AG08396 (cell line): ENCODE results near the gene DOC2B.
"Not testable (repeated sequence)": the region's sequence is repeated elsewhere in the genome, so short reads cannot be mapped to it uniquely, and the experiment has no call there.

Experiments used
- DNase-seq: peaks from one replicate; pipeline ENCODE4 v3.0.0; 2012; ENCODE audit warnings: low spot score, mixed read lengths

DOC2B gene

DNA sequence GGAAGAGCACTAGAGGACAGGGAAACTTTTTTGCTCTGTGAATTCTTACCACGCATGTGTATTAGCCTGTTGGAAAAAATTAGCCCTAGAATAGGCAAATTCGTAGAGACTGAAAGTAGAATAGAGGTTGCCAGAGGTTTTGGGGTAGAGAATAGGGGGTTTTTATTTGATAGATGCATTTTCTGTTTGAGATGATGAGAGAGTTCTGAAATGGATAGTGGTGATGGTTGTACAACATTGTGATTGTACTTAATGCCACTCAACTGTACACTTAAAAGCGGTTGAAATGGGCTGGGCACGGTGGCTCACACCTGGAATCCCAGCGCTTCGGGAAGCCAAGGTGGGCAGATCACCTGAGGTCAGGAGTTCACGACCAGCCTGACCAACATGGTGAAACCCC, 8.0 kb upstream of the DOC2B start:
- no peak for DNase-seq

DNA sequence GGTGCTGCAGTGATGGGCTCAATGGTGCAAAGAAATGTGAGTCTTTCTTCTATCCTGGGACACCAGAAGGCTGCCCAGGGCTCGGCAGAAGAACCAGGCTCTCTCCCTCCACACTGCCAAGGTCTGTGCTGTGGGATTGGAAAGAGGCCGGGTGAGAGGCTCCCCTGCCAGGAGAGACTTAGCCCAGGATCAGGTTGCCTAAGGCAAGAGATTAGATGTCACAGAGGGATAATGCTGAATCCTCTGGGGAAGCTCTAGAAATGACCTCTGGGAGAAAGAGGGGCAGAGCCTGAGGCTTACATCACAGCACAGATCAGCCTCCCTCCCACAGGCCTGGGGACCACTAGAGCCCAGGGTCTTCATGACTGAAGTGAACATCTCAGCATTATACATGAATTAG, 5.7 kb upstream of the DOC2B start:
- DNase-seq: no peak

DNA sequence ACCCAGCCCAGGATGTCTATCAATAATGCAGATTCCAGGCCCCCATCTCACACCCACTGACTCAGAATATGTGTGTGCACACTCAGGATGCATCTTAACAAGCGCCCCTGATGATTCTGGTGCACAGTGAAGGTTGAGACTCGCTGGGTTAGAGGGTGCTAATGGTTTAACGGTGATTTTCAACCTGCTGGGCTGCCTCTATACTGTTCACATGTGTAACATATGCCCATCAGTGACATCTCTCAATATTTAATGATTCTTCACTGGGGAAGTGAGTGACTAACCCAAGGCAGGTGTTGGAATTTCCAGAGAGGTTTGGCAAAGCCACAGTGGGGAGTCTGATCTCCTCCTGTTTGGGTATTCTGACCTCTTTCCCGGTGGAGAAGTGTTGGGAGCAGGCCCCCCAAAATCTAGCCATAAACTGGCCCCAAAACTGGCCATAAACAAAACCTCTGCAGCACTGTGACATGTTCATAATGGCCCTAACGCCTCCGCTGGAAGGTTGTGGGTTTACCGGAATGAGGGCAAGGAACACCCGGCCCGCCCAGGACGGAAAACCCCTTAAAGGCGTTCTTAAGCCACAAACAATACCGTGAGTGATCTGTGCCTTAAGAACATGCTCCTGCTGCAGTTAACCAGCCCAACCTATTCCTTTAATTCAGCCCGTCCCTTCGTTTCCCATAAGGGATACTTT, 4.1 kb upstream of the DOC2B start:
- no peak for DNase-seq

DNA sequence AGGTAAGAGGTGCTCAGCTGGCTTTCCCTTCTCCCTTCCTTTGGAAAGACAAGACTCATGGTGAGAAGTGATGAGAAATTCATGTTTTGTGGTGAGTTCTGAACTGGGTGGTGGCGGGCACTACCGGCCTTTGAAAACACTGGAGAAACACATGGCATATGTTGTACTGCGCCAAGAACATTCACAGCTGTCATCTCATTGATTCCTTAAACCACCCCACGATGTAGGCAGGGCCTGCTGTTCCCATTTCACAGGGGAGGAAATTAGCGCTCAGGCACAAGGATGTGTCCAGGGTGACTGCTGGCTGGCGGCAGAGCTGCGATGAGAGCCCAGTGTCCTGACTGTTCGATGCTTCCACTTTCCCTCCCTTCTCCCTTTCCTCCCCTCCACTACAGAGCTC, 1.6 kb upstream of the DOC2B start:
- no peak for DNase-seq

DNA sequence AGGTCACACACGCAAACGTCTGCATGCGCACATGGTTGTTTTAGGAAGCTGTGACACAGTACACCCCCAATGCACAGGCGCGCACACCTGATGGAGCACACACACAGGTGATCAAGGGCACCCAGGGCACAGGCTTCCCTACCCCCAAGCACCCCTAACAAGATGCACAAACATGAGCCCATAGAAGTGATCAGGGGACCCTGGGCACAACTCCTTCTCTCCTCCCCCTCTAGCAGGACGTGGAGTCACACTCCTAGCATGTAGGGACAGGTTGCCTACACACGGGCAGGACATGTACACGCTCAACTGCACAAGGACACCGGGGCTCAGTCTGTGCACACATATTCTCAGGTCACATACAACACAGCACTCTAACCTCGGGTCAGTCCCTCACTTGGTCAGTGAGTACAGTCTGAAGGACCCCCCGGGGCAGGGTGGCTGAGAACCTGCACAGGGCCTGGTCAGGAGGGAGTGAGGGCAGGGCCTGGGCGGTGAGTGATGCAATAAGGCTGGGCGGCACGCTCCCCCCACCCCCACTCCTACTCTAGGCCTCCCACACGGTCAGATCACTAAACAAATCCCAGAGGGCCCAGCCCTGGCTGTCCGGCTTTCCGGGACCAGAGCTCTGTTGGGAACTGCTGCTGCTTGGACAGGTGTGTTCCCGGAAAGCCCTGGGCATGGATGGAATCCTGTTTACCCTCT, 751 bp upstream of the DOC2B start:
- no peak for DNase-seq

DNA sequence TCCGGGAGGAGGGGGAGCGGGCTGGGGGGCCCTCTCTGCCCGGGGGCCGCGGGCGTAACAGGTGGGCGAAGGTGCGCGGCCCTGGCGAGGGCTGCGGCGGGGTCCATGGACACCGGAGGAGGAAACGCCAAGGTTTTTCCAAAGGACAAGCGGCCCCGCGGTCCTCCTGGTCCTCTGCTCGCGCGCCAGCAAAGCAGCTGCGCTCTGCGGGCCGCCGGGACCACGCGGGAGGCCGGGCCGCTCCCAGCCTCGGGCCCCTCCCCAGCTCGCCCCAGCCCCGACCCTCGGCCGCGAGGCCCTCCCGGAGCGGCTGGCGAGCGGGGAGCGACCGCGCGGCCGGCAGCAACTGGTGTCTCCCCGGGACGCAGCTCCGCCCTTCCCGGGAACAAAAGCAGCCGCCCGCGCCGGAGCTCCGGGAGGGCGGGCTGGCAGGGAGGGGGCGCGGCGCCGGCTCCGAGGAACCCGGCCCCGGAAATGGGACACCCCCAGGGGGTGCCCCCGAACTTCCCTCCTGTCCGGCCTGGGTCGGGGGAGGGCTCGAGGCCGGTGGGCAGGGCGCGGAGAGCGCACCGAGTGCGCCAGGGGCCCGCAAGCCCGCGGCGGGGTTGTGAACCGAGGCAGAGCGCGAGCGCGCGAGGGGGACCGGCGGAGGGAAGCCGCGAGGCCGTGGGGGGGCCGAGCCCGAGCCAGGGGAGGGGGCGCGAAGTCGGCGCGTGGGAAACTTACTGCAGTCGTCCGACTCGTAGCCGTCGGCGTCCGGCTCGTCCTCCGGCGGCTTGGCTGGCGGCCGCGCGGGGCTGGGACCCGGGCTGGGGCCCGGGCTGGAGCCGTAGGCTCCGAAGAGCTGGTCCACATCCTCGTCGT, 837 bp downstream of the DOC2B start:
- no peak for DNase-seq

DNA sequence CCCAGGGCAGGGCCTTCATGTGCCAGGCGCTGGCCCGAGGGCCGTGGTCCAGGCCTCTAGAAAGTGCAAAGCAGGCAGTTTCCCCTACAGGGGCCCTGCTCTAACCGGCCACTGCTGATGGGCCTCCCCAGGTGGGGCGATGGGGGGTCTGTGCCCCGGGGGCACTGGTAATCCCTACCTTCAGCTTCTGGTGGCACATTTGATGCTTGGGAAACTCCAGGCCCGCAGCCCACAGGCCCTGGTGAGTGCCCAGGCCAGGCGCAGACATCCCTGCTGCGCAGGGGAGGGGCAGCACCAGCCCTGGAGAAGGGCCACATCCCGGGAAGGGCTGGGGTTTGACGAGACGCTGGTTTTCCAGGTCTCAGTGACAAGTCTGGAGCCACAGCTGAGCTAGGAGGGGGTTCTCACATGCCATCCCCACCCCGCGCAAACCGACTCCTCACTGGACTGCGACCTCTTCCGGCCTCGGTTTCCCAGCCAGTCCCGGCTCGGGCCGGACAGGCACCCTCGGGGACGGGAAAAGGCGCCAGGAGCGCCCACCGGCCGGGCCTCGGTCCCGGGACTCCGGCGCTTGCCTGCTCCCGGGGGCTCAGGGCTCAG, 1.6 kb downstream of the DOC2B start:
- no peak for DNase-seq

DNA sequence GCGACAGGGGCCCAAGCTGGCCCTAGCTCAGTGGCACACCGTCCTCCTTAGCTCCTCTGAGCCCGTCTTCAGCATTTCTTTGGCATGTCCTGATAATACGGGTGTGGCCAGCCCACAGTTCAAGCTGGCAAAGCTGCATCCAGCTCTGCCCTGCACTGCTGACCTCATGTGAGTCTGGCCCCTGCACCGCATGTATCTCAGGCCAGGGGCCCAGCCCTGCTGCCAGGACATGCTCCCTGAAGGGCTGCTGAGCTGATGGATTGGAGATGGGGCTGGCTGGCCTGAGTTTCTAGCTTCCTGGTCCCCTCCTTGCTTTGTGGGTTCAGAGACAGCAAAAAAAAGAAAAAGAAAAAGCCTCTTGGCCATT, 2.4 kb downstream of the DOC2B start:
- no peak for DNase-seq

DNA sequence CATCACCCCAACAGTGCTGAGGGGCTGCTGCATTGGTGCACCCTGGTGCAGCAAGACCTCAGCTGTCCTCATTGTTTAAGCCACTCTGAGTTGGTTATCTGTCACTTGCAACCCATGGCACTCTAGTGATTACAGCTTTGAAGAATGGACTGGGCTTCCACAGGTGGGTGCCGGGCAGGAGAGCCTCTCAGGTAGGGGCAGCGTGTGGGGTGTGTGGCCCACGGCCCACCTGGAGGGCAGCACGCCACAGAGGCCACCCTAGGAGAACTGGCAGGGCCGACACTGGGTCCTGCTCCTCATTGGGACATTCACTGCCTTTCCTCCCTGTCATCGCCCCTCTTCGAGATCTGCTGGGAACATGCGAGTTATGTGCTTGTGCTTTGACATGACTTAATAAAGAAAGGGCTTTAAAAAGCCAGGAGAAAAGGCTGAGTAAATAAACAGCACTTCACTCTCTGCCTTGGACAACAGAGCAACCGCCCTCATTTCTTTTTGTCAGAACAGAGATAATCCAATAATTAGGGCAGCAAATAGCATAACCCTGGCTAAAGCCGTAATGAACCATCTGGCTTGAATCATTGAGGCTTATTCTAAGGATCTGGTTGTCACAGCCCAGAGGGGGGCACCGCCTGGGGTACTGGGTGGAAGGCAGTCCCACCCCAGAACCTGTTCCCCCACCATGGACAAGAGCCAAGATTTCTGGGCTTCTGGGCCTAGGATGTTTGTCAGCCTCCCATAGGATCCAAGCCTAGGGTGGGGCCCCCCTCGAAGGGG, 3.0 kb downstream of the DOC2B start:
- DNase-seq: no peak

DNA sequence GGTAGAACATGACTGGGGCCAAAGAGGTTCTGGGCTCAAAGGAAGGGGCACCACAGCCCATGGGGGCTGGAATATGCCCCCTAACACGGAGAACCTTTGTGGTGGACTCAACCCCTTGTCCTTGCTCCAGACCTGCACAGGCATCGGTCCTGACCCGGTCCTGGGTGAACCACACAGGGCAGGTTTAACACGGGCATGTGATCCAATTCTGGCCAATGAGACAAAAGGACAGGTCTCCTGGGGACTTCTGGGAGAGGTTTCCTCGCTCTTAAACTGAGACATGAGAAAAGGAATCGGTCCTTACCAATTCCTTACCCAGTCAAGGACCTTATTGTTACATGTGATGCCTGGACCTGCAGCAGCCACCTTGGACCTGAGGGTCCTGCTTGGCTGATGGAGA, 3.7 kb downstream of the DOC2B start:
- DNase-seq: no peak

DNA sequence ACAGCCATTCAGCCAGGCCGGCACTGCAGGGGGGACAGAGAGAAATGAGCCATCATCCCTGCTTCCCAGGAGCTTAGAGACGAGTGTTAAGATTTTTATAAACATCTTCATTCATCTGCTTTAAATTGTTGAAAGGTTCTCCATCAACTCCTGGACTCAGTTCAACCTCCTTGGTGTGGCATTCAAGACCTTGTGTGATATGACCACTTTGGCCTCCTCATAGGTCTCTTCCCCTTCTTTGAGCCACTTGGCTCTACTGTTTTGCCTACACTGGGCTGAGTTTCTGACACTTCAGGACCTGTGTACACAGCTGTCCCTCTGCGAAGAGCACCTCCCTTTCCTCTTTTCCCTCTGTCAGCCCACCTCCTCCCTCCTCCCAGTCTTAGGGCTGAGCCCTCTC, 4.3 kb downstream of the DOC2B start:
- DNase-seq: no peak

DNA sequence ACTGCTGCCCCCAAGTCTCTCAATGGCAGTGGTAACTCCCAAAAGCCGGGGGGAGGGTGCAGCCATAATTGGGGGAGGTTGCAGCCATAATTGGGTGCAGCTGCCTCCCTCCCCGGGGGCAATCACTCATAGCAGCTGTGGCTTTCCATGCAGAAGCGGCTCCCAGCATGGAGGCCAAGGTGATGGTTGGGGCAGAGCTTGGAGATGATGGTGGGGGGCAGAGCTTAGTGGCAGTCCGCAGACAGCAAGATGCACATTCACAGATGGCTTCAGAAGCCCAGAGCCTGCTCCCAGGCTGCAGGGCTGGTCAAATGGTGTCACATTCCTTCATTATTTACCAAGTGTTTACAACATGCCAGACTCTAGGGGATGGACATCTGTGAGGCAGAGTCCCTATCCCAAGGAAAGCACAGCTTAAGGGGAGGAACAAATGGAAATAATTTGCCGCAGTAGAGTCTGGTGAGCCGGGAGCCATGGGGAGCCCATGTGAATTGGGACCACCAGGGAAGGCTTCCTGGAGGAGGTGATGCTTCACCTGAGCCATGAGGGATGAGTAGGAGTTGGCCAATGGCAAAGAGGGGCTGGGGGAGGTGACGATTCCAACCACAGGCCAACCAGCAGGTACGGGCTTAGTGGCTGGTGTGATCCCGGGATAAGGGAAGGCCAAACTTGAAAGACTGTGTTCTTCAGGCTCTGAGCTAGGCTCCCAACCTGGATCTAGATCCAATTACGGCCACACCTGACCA, 8.1 kb downstream of the DOC2B start:
- no peak for DNase-seq

DNA sequence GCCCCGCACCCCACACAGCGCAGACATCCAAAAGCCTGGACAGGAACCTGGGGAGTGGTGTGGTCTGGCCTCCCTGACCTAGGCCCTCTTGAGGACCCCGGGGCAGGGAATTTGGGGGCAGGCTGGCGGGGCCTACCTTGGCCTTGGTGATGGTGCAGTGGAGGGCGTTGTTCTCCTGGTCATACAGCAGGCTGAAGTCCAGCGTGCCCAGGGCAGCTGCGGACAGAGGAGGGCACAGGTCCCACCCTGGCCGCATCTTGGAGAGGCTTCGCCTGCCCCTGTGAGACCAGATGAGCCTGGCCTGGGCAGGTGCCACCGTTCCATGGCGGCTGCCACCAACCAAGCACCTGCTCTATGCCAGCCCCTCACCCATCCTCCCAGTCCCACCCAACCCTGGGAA, 9.0 kb downstream of the DOC2B start:
- no peak for DNase-seq

DNA sequence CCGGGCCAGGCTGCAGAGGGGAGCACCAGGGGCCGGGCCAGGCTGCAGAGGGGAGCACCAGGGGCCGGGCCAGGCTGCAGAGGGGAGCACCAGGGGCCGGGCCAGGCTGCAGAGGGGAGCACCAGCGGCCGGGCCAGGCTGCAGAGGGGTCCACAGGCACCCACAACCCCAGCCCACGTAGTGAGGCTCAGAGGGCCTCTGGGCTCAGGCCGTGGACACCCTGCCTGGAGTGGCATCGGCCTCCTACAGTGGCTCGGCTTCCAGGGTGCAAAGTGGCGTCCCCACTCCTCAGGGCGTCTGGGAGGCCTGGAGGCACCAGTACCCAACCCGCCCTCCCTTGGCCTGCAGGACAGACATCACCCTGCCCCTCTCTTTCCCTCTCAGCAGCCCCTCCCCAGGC, 9.6 kb downstream of the DOC2B start:
- no peak for DNase-seq

DNA sequence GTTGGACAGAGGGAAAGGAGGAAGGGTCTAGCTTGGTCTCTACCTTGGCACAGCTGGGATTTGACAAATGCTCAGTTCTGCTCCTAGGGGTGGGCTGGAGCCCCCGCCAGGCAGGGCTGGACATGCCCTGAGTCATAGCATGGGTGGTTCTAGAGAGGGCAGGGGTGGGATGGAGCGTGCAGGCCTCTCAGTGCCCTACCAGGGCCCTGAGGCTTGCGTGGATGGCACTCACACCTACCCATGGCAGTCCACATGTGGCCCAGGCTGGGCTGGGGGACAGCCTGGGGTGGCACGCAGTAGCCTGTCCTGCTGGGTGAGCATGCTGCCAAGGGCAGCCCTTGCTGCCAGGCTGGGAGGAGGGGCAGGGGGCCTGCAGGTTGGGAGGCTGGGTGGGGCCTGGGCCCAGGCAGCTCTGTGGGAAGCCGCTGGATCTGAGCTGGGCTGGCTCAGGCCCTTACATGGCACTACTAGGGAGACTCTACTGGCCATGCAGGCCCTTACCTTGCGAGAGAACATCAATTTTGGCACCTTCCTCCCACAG, 11.2 kb downstream of the DOC2B start:
- DNase-seq: no peak

DNA sequence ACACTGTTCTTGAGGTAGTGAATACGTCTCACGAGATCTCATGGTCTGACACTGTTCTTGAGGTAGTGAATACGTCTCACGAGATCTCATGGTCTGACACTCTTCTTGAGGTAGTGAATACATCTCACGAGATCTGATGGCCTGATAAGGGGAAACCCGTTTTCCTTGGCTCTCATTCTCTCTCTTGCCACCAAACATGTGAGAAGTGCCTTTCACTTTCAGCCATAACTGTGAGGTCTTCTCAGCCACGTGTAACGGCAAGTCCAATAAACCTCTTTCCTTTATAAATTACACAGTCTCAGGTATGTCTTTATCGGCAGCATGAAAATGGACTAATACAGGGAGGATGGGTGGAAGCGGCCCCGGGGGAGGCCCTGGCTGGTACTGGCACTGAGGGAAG, 12.8 kb downstream of the DOC2B start:
- DNase-seq: not testable (repeated sequence)

DNA sequence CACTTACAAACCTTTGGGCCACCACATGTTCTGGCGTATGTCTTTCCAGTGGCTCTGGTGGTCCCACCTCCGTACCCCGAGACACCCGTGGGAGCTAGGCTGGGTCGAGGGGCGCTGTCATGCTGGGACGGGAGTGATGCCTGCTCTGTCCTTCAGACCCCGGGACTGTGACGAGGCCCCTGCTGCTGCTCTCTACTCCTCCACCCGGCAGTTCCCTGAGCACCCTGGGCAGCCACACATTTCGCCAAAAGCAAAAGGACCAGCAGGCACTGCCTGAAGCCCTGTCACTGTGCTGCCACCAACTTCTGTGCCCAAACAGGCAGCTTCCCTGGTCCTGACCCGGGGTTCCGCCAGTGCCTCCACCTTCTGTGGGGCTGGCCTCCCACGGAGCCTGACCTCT, 15.5 kb downstream of the DOC2B start:
- no peak for DNase-seq

DNA sequence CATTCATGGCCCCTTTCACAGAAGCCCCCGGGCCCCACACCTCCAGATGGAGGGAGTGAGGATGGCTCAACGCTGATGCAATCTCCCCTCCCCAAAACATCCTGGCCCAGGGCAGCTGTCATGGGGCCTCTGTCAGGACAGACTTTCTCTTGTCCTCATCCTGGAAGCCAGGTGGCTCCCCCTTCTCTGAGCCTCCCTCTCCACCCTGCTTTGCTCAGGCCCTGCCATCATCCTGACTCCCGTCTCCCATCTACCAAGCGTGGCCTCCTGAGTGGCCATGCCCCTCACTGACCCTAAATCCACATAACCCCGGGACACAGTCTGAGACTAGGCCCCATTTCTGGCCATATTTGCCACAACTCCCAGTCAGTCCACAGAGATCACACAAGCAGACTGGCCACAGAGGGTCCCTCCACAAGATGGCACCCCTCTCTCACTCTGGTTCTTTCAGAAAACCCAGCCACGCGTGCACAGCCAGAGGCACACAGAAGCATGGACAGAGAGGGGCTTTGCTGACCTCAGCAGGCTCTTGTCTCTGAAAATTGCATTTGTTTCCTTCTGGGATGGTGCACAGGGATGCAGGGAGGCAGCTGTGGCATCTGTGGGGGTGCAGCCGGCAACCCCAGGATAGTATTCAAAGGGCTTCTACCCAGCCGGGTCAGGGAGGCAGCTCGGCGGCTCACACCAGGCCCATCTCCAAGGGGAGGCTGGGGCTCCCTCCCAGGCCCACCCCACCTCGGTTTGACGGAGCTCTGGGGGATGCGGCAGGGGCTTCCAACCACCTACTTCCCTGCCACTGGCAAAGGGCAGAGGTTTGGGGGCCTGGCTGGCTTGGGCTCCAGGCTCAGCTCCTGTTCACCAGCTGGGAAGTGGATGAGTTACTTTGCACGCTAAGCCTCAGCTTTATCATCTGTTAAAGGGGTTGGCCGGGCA, 16.9 kb downstream of the DOC2B start:
- DNase-seq: peak; percentile 67

DNA sequence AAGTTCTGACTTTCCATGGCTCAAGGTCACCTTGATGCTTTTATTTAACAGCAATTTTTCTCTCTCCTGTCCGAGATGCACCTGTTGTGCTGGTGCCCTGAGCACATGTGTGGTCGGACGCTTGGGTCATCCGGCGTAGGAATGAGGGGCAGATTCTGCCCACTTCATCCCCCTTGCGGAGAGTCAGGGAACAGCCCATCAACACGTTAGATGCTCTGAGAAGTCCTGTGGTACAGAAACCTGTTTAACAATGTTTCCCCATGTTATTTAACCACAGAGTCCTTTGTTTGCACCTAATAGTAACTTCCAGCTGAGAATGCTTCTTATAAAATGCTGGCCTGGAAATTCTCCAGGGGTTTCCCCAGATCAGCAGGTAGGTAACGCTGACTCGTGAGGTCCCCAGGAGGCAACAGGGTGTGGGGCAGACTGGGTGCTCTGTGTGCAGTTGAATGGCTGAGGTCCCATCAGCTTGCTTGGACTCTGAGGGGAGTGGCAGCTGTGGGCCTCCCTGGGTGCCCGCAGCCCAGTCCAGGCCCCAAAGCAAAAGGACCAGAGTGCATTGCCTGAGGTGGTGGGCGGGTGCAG, 17.8 kb downstream of the DOC2B start:
- DNase-seq: no peak
